ENCODE results near the gene TIMP3. TPM values are rescaled to one million over a fixed set of nuclear protein-coding genes. Genes with fewer than 3 reads are reported as not detected.
"Not testable (repeated sequence)": the region's sequence is repeated elsewhere in the genome, so short reads cannot be mapped to it uniquely, and the experiment has no call there.

Gene TIMP3
- polyA plus RNA-seq, 1 of the 3 experiments (the other 2 are of a cell fraction), result 26.1 TPM

DNA sequence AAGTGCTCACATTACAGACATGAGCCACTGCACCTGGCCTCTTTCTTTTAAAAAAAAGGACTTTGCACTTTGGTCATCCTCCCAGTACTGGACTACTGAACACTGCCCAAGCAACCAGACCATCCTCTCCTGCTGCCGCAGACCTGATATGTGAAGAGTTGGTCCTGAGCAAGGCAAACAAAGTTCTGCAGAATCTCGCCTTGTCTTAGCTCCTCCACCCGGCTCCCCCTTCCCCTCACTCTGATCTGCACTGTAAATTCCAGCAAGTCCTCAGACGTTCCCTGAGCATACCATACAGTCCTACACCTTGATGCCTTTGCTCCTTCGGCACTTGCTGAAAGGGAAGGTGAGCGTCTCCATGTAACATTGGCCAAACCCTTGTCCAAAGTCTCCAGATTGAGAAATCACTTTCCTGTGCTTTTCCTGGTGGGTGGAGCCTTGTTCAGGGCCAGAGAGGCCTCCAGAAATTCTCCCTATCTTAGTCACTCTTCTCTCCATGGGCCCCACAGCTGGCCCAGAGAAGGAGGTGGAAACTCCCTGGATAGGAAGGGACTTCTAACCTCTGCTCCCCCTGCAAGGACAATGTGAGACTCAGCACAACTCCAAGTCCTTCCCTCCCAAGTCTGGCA lies 47.0 kb upstream of the TIMP3 start:
- ChIA-PET POLR2A (no interaction called here), CTCF (interaction anchor here (1.2 kb wide), 1 partner anchor 226 kb away, joined by 3 read pairs; no protein-coding TSS in a partner anchor)
- H3K9me2 ChIP-seq, result no peaks in the 10 kb centered on the region
- H3K36me3 ChIP-seq (replicated peaks in 1 of 2; ENCODE audit: control insufficient read depth in 1 of 2, insufficient read depth in 2 of 2, low read length in 1 of 2), result no peaks in the 10 kb centered on the region
- H3K79me2 ChIP-seq (ENCODE audit: insufficient read depth), result no peaks in the 10 kb centered on the region
- H3K4me1 ChIP-seq (ENCODE audit: control insufficient read depth in 1 of 2, insufficient read depth in 2 of 2, low read depth in 1 of 2, low read length in 1 of 2), result no peaks in the 10 kb centered on the region
- 64% methylated on average over 6 of the region's 6 CpGs for WGBS (ENCODE audit: low lambda C conversion rate)
- no peak overlapping the region for H2AFZ ChIP-seq (ENCODE audit: low read depth)
- no peak for TF ChIP-seq MEF2A (IDR thresholded peaks at IDR 0.05; ENCODE audit: borderline replicate concordance, low read depth)
- no peak for TF ChIP-seq SIN3A (IDR thresholded peaks at IDR 0.05; ENCODE audit: borderline replicate concordance, low read depth, low read length)
- TF ChIP-seq FOXM1 (IDR thresholded peaks at IDR 0.05; ENCODE audit: low read depth), result no peak
- TF ChIP-seq, protein P1, sequence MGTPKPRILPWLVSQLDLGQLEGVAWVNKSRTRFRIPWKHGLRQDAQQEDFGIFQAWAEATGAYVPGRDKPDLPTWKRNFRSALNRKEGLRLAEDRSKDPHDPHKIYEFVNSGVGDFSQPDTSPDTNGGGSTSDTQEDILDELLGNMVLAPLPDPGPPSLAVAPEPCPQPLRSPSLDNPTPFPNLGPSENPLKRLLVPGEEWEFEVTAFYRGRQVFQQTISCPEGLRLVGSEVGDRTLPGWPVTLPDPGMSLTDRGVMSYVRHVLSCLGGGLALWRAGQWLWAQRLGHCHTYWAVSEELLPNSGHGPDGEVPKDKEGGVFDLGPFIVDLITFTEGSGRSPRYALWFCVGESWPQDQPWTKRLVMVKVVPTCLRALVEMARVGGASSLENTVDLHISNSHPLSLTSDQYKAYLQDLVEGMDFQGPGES (IDR thresholded peaks at IDR 0.05; ENCODE audit: low read depth, low read length), result no peak
- TF ChIP-seq, protein P2, sequence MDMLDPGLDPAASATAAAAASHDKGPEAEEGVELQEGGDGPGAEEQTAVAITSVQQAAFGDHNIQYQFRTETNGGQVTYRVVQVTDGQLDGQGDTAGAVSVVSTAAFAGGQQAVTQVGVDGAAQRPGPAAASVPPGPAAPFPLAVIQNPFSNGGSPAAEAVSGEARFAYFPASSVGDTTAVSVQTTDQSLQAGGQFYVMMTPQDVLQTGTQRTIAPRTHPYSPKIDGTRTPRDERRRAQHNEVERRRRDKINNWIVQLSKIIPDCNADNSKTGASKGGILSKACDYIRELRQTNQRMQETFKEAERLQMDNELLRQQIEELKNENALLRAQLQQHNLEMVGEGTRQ (IDR thresholded peaks at IDR 0.05; ENCODE audit: borderline replicate concordance, low read depth, low read length), result no peak
- TF ChIP-seq RAD21 (IDR thresholded peaks at IDR 0.05; ENCODE audit: low read length), result no peak
- TF ChIP-seq EP300 (IDR thresholded peaks at IDR 0.05; ENCODE audit: borderline replicate concordance in 1 of 2, low read depth in 1 of 2, low read length in 1 of 2), result no peak
- TF ChIP-seq CHD2 (IDR thresholded peaks at IDR 0.05; ENCODE audit: low read length, partially characterized antibody), result no peak
- TF ChIP-seq, protein P3, sequence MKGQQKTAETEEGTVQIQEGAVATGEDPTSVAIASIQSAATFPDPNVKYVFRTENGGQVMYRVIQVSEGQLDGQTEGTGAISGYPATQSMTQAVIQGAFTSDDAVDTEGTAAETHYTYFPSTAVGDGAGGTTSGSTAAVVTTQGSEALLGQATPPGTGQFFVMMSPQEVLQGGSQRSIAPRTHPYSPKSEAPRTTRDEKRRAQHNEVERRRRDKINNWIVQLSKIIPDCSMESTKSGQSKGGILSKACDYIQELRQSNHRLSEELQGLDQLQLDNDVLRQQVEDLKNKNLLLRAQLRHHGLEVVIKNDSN (IDR thresholded peaks at IDR 0.05; ENCODE audit: borderline replicate concordance, low read depth), result no peak
- TF ChIP-seq GATA2 (CRISPR knock-in tag; IDR thresholded peaks at IDR 0.05), result no peak
- TF ChIP-seq TEAD4 (IDR thresholded peaks at IDR 0.05; ENCODE audit: borderline replicate concordance, insufficient read depth), result no peak
- no peak for TF ChIP-seq FOSL2 (IDR thresholded peaks at IDR 0.05; ENCODE audit: borderline replicate concordance, low read depth)
- no peak for TF ChIP-seq TCF12 (IDR thresholded peaks at IDR 0.05)
- no peak for TF ChIP-seq NRF1 (IDR thresholded peaks at IDR 0.05; ENCODE audit: low read depth, low read length)
- no peak for TF ChIP-seq JUND (IDR thresholded peaks at IDR 0.05)
- no peak overlapping the region for H3K4me3 ChIP-seq (ENCODE audit: low read depth in 2 of 2, low read length in 1 of 2)
- no peaks in the 10 kb centered on the region for H3F3A ChIP-seq (replicated peaks; ENCODE audit: insufficient read depth)
- H3K9me3 ChIP-seq, result no peaks in the 10 kb centered on the region
- no peak overlapping the region for H3K27ac ChIP-seq (ENCODE audit: low read depth in 2 of 2, low read length in 1 of 2)
- H3K9ac ChIP-seq, result no peak overlapping the region
- no peak for DNase-seq
- H3K27me3 ChIP-seq (ENCODE audit: insufficient read depth), result no peaks in the 10 kb centered on the region
- no peaks in the 10 kb centered on the region for H4K20me1 ChIP-seq (ENCODE audit: insufficient read depth)
- no peak overlapping the region for H3K4me2 ChIP-seq

DNA sequence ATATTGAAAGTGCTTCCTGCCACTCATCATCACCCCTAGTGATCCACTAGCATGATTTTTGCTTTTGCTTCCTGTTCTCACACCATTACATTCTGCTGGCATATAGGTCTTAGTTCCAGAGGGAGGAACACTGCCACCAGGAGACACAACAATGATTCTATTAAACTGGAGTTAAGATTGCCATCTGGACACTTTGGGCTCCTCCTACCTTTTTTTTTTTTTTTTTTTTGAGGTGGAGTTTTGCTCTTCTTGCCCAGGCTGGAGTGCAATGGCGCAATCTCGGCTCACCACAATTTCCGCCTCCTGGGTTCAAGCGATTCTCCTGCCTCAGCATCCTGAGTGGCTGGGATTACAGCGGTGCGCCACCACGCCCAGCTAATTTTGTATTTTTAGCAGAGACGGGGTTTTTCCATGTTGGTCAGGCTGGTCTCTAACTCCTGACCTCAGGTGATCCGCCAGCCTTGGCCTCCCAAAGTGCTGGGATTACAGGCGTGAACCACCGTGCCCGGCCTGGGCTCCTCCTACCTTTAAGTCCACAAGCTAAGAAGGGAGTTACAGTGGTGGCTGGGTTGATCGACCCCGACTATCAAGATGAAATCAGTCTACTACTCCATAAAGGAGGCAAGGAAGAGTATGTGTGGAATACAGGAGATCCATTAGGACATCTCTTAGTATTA lies 44.3 kb upstream of the TIMP3 start:
- H3K9me3 ChIP-seq; H3K27ac ChIP-seq (ENCODE audit: low read depth in 2 of 2, low read length in 1 of 2); H3K4me3 ChIP-seq (ENCODE audit: low read depth in 2 of 2, low read length in 1 of 2); H3K4me1 ChIP-seq (ENCODE audit: control insufficient read depth in 1 of 2, insufficient read depth in 2 of 2, low read depth in 1 of 2, low read length in 1 of 2); DNase-seq; H3F3A ChIP-seq (replicated peaks; ENCODE audit: insufficient read depth); CTCF ChIA-PET; H3K9me2 ChIP-seq; H3K79me2 ChIP-seq (ENCODE audit: insufficient read depth); POLR2A ChIA-PET; H3K4me2 ChIP-seq; H4K20me1 ChIP-seq (ENCODE audit: insufficient read depth); H2AFZ ChIP-seq (ENCODE audit: low read depth); H3K36me3 ChIP-seq (replicated peaks in 1 of 2; ENCODE audit: control insufficient read depth in 1 of 2, insufficient read depth in 2 of 2, low read length in 1 of 2); H3K9ac ChIP-seq; H3K27me3 ChIP-seq (ENCODE audit: insufficient read depth): not testable (repeated sequence)
- 86% methylated on average over 14 of the region's 14 CpGs for WGBS (ENCODE audit: low lambda C conversion rate)

Data from SK-N-SH (cell line).